IMR-90 (cell line): ENCODE data around the gene MAGEF1. TPM values are rescaled to one million over a fixed set of nuclear protein-coding genes. Genes with fewer than 3 reads are reported as not detected.

Experiments used
- ATAC-seq: fragments of 200-7000 bp; cut with Tn5 transposase; 2 replicates; pipeline ENCODE4 v1.9.1; 2020; ENCODE audit warnings: low read depth, mild to moderate bottlenecking, moderate library complexity
- BruUV-seq: library from RNA; stranded (reverse); fragments of 400-500 nt; replicated peaks from 2 replicates; lab custom pipeline; 2021; lab: Mats Ljungman, UMichigan
- CTCF ChIA-PET: fragments of 300-600 bp; formaldehyde crosslinking; extraction: SDS; loops from one replicate; lab custom pipeline; 2021; ENCODE audit warnings: antibody characterized with exemption; lab: Yijun Ruan, JAX
- POLR2A ChIA-PET: fragments of 300-600 bp; sonication (Branson Sonifier 250); formaldehyde crosslinking; loops from one replicate; lab custom pipeline; 2022; ENCODE audit warnings: antibody characterized with exemption; ENCODE audit not compliant: unreplicated experiment; lab: Charles Lee
- DNase-seq: peaks from one replicate; pipeline ENCODE4 v3.0.0; 2013
- H2AFZ ChIP-seq: replicated peaks from 2 replicates; pipeline ENCODE3; 2013; ENCODE audit warnings: low read length, mild to moderate bottlenecking; ENCODE audit not compliant: poor library complexity
- H2AK5ac ChIP-seq: 2 replicates; pipeline ENCODE4 v1.6.1; 2013; ENCODE audit warnings: low read depth, low read length, inconsistent platforms
- H2AK9ac ChIP-seq: replicated peaks from 2 replicates; pipeline ENCODE3; 2013; ENCODE audit warnings: mild to moderate bottlenecking, low read depth, low read length, moderate library complexity; ENCODE audit not compliant: poor library complexity
- H2BK120ac ChIP-seq: 2 replicates; pipeline ENCODE4 v1.6.1; 2013; ENCODE audit warnings: low read depth, low read length, inconsistent platforms
- H2BK15ac ChIP-seq: 3 replicates; pipeline ENCODE4 v1.6.1; 2013; ENCODE audit warnings: low read depth, low read length, inconsistent platforms
- H2BK20ac ChIP-seq: 2 replicates; pipeline ENCODE4 v1.6.1; 2013; ENCODE audit warnings: low read depth, mild to moderate bottlenecking, inconsistent platforms, low read length, moderate library complexity
- H2BK5ac ChIP-seq: 2 replicates; pipeline ENCODE4 v1.6.1; 2013; ENCODE audit warnings: mild to moderate bottlenecking, low read depth, low read length, inconsistent platforms; ENCODE audit not compliant: poor library complexity, severe bottlenecking
- H3K14ac ChIP-seq: replicated peaks from 2 replicates; pipeline ENCODE4 v1.6.1; 2013; ENCODE audit warnings: low read depth, low read length, inconsistent platforms
- H3K18ac ChIP-seq: 2 replicates; pipeline ENCODE4 v1.6.1; 2013; ENCODE audit warnings: low read depth, low read length, control low read depth
- H3K23ac ChIP-seq: 2 replicates; pipeline ENCODE4 v1.6.1; 2013; ENCODE audit warnings: low read depth, low read length, inconsistent platforms
- H3K27ac ChIP-seq: 2 replicates; pipeline ENCODE4 v1.5.1; 2013; ENCODE audit warnings: mild to moderate bottlenecking, control low read depth, low read length; ENCODE audit not compliant: insufficient read depth
- H3K27me3 ChIP-seq: 2 replicates; pipeline ENCODE4 v1.6.1; 2013; ENCODE audit warnings: low read length; ENCODE audit not compliant: control insufficient read depth, insufficient read depth
- H3K36me3 ChIP-seq: 2 replicates; pipeline ENCODE4 v1.6.1; 2013; ENCODE audit warnings: low read length, mixed read lengths; ENCODE audit not compliant: control insufficient read depth, insufficient read depth
- H3K4ac ChIP-seq: 2 replicates; pipeline ENCODE4 v1.6.1; 2013; ENCODE audit warnings: low read depth, low read length, inconsistent platforms
- H3K4me1 ChIP-seq: 2 replicates; pipeline ENCODE4 v1.6.1; 2013; ENCODE audit warnings: low read length, mixed read lengths; ENCODE audit not compliant: control insufficient read depth, insufficient read depth
- H3K4me2 ChIP-seq: 2 replicates; pipeline ENCODE4 v1.6.1; 2013; ENCODE audit warnings: low read depth, mild to moderate bottlenecking, control low read depth, low read length, moderate library complexity
- H3K4me3 ChIP-seq: 2 replicates; pipeline ENCODE4 v1.5.1; 2013; ENCODE audit warnings: low read depth, mild to moderate bottlenecking, control low read depth, low read length, moderate library complexity; ENCODE audit not compliant: insufficient read depth
- H3K56ac ChIP-seq: 2 replicates; pipeline ENCODE4 v1.6.1; 2013; ENCODE audit warnings: low read length, inconsistent platforms; ENCODE audit not compliant: insufficient read depth; ENCODE audit errors: extremely low read depth
- H3K79me1 ChIP-seq, 2 experiments: 2 replicates each; pipeline ENCODE4 v1.6.1; 2013; ENCODE audit warnings: low read length in 2 of 2, inconsistent platforms in 1 of 2, low read depth in 1 of 2
- H3K9ac ChIP-seq: 2 replicates; pipeline ENCODE4 v1.6.1; 2013; ENCODE audit warnings: low read depth, low read length, control low read depth
- H3K9me1 ChIP-seq: 2 replicates; pipeline ENCODE4 v1.6.1; 2013; ENCODE audit warnings: low read length, inconsistent platforms; ENCODE audit not compliant: insufficient read depth
- H3K9me3 ChIP-seq: 2 replicates; pipeline ENCODE4 v1.6.1; 2013; ENCODE audit warnings: low read length; ENCODE audit not compliant: control insufficient read depth, insufficient read depth
- H4K20me1 ChIP-seq: 2 replicates; pipeline ENCODE4 v1.6.1; 2013; ENCODE audit warnings: low read length, inconsistent platforms; ENCODE audit not compliant: insufficient read depth
- H4K5ac ChIP-seq: 2 replicates; pipeline ENCODE4 v1.6.1; 2013; ENCODE audit warnings: mild to moderate bottlenecking, low read depth, low read length, control low read depth
- H4K8ac ChIP-seq, 2 experiments: 2 replicates each; pipeline ENCODE4 v1.6.1; 2013; ENCODE audit warnings: low read depth in 2 of 2, low read length in 2 of 2, control low read depth in 1 of 2, inconsistent platforms in 1 of 2
- H4K91ac ChIP-seq: 2 replicates; pipeline ENCODE4 v1.6.1; 2013; ENCODE audit warnings: low read depth, low read length, inconsistent platforms; ENCODE audit not compliant: insufficient read depth
- BHLHE40 ChIP-seq: fragments of 150-350 bp; IDR thresholded peaks from 2 replicates; pipeline ENCODE4 v1.6.1; 2016; ENCODE audit warnings: mild to moderate bottlenecking, low read depth, low read length
- CHD1 ChIP-seq: IDR thresholded peaks from 2 replicates; pipeline ENCODE4 v1.6.1; 2012; ENCODE audit warnings: low read depth, low read length, improper control_type of control experiment
- FOS ChIP-seq: fragments of 150-350 bp; IDR thresholded peaks from 2 replicates; pipeline ENCODE4 v1.6.1; 2016; ENCODE audit warnings: low read depth, low read length
- NFE2L2 ChIP-seq: fragments of 150-350 bp; IDR thresholded peaks from 2 replicates; pipeline ENCODE4 v1.6.1; 2016; ENCODE audit warnings: low read depth, mild to moderate bottlenecking, low read length
- RAD21 ChIP-seq: IDR thresholded peaks from 2 replicates; pipeline ENCODE4 v1.6.1; 2012; ENCODE audit warnings: low read length, improper control_type of control experiment
- RFX5 ChIP-seq: IDR thresholded peaks from 2 replicates; pipeline ENCODE4 v1.8.0; 2012; ENCODE audit warnings: low read depth, mild to moderate bottlenecking, low read length, moderate library complexity
- USF2 ChIP-seq: fragments of 150-350 bp; IDR thresholded peaks from 2 replicates; pipeline ENCODE4 v1.6.1; 2017; ENCODE audit warnings: mild to moderate bottlenecking, antibody characterized with exemption, low read length, low read depth
- WGBS, 2 experiments: methylation state at CpG; one replicate each; pipeline versions ENCODE4 v1.1.5 to v1.1.7; 2013; ENCODE audit warnings: missing lambda C conversion rate in 2 of 2; ENCODE audit not compliant: insufficient read length in 1 of 2; ENCODE audit errors: extremely low coverage in 2 of 2; 5-methylcytosine and 5-hydroxymethylcytosine counted together
- dilution Hi-C: fragments of 300-500 bp; cut with HindIII; formaldehyde crosslinking; loops from one replicate; pipeline ENCODE4 v1.14.3; 2018; ENCODE audit warnings: low sequenced_read_pairs; ENCODE audit not compliant: unreplicated experiment
- in situ Hi-C: fragments of 300-500 bp; cut with MboI; formaldehyde crosslinking; loops from 3 replicates; pipeline ENCODE4 v1.14.3; 2019; ENCODE audit warnings: low sequenced_read_pairs, inconsistent platforms, mixed read lengths
- intact Hi-C: fragments of 100-400 bp; cut with micrococcal nuclease; formaldehyde crosslinking; loops from 2 replicates; pipeline ENCODE4 v1.10.0; 2022
- polyA plus RNA-seq, 3 experiments: library from polyadenylated mRNA; depleted of rRNA; stranded (reverse); fragments of >200 nt; gene quantifications; 2 replicates each; pipeline ENCODE4 v1.2.3, GENCODE V29; 2012; ENCODE audit warnings: low replicate concordance in 1 of 3
- total RNA-seq: library from RNA; depleted of rRNA; stranded (reverse); fragments of >200 nt; gene quantifications from 2 replicates; pipeline ENCODE4 v1.2.3, GENCODE V29; 2012

The MAGEF1 gene
- total and polyA plus RNA-seq, 2 of the 4 experiments (the other 2 are of a cell fraction) = 10.6 to 19.4 TPM

GRCh38 chr3:184696697-184697096, 15.2 kb downstream of the MAGEF1 start:
- TF ChIP-seq RFX5 (no peak), USF2 (no peak), CHD1 (no peak), NFE2L2 (no peak), RAD21 (no peak), BHLHE40 (no peak), FOS (no peak)
- CTCF ChIA-PET = interaction anchor here (0.6 to 1.0 kb wide), 3 partner anchors 9 to 649 kb away, joined by 3 to 5 read pairs (median 4); no protein-coding TSS in a partner anchor
- H4K91ac ChIP-seq = no peak overlapping the region
- ATAC-seq (no peak), DNase-seq (no peak)
- no peak overlapping the region for H2BK120ac ChIP-seq
- H3K27me3 ChIP-seq = peaks cover 3% of the 10 kb centered on the region
- intact Hi-C loops (no loop called here), dilution Hi-C loops (no loop called here), in situ Hi-C loops (no loop called here)
- H3K9me3 ChIP-seq = no peaks in the 10 kb centered on the region; the same call in 1 of the 2 replicates
- POLR2A ChIA-PET = interaction anchor here (0.6 kb wide), 2 partner anchors 61 to 510 kb away, joined by 3 to 5 read pairs; no protein-coding TSS in a partner anchor
- no peak overlapping the region for H3K4me3 ChIP-seq
- no peak overlapping the region for H3K4me2 ChIP-seq
- BruUV-seq = no TSS peak
- H3K4ac ChIP-seq = no peak overlapping the region
- no peak overlapping the region for H3K14ac ChIP-seq
- no peak overlapping the region for H2BK15ac ChIP-seq
- 55% methylated on average over 5 of the region's 8 CpGs; no CpG with 5 or more reads in 1 of the 2 experiments for WGBS, 2 experiments
- H4K5ac ChIP-seq = no peak overlapping the region
- no peak overlapping the region for H2BK20ac ChIP-seq
- H3K9me1 ChIP-seq = 0 out of 2 replicates have a peak, but pooled peaks cover 3% of the 10 kb centered on the region
- H3K27ac ChIP-seq = no peak overlapping the region
- no peak overlapping the region for H2BK5ac ChIP-seq
- H2AK9ac ChIP-seq = no peak overlapping the region
- H4K8ac ChIP-seq = no peak overlapping the region
- H3K4me1 ChIP-seq = peaks cover 9% of the 10 kb centered on the region; the same call in 1 of the 2 replicates
- no peaks in the 10 kb centered on the region for H4K20me1 ChIP-seq
- no peak overlapping the region for H3K23ac ChIP-seq
- no peaks in the 10 kb centered on the region for H3K36me3 ChIP-seq
- H2AFZ ChIP-seq = no peak overlapping the region
- H2AK5ac ChIP-seq = no peak overlapping the region
- no peaks in the 10 kb centered on the region for H3K79me1 ChIP-seq
- H3K56ac ChIP-seq = no peak overlapping the region
- H3K9ac ChIP-seq = no peak overlapping the region
- H3K18ac ChIP-seq = no peak overlapping the region
